Astrocyte of the spinal cord (primary cell): ENCODE data around the gene SSH2.
A peak's percentile ranks its signal among the peaks of the same experiment; 100 is the strongest.

Experiments used
- DNase-seq: peaks from one replicate; pipeline ENCODE4 v3.0.0; 2011; ENCODE audit warnings: low read depth, low spot score
- H3K4me3 ChIP-seq: 2 replicates; pipeline ENCODE4 v1.5.1; 2011; ENCODE audit warnings: low read depth, mild to moderate bottlenecking, low read length, moderate library complexity
- in situ Hi-C: cut with HindIII; loops from 2 replicates; pipeline ENCODE4 v1.10.0; 2017; ENCODE audit warnings: low sequenced_read_pairs
- TF ChIP-seq, protein P1 (sequence below): IDR thresholded peaks from 2 replicates; pipeline ENCODE4 v1.5.1; 2012; ENCODE audit warnings: low read depth, mild to moderate bottlenecking, low read length, inconsistent platforms

The SSH2 gene

DNA sequence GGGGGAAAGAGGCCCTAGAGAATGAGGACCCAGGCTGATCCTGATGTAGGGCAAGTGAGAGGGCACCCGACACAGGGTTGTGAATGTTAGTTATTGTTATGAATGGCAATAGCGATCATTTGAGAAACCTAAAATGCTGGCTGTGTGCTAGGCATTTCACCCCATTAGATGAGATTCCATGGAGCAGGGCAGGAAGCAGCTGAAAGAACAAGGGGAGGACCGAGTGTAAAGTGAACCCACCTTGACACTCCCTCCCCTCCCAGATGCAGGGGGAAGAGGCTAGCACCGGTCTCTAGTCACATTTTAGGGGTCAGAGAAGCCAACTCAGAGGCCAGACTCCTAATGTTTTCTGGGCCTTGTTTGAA, 306.8 kb downstream of the SSH2 start:
- no peak for DNase-seq
- in situ Hi-C loops = no loop called here
- TF ChIP-seq, protein P1, sequence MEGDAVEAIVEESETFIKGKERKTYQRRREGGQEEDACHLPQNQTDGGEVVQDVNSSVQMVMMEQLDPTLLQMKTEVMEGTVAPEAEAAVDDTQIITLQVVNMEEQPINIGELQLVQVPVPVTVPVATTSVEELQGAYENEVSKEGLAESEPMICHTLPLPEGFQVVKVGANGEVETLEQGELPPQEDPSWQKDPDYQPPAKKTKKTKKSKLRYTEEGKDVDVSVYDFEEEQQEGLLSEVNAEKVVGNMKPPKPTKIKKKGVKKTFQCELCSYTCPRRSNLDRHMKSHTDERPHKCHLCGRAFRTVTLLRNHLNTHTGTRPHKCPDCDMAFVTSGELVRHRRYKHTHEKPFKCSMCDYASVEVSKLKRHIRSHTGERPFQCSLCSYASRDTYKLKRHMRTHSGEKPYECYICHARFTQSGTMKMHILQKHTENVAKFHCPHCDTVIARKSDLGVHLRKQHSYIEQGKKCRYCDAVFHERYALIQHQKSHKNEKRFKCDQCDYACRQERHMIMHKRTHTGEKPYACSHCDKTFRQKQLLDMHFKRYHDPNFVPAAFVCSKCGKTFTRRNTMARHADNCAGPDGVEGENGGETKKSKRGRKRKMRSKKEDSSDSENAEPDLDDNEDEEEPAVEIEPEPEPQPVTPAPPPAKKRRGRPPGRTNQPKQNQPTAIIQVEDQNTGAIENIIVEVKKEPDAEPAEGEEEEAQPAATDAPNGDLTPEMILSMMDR = no peak
- no peak overlapping the region for H3K4me3 ChIP-seq

DNA sequence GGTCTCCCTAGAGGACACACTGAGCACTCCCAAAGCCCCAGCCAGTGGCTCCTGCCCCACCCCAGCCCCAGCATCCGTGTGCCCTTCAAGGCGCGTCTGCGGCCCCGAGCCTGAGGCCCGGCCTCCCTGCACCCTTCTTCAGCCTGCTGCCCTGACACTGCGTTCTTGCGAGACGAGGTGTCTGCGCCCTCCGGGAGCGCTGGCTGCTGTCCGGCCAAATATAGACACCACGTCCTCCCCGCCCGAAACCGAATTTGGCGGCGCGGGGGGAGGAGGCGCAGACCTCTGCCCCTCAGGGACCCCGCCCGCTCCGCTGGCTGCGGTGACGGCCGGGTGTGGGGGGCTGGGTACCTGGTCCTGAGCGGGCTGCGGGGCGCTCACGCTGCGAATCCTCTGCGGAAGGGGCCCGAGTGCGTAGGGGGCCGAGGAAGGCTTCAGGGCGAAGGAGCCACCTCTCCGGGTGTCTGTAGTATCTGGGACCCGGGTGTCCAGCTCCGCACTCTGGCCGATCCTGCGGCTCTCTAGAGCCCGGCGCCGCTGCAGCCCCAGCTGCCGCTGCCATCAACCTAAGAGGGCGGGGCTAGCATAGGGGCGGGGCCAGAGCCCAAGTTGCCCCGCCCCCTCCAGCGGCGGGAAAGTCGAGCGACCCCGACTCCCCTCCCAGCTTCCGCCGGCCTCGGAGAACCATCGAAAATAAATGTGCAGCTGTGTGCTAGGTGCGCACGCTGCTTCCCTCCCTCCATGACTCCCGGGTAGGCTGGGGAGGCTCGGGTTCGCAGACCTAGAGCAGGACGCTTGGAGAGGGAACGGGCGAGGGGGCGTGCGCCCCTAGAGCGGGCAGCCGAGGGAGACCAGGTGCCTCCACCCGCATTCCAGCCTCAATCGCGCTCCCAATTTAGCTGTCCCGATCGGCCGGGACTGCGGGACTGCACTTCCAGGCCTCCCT, 307.4 kb downstream of the SSH2 start, which contains the start of gene CORO6:
CORO6 (minus strand) TSS at position 576 of the 946 bp plus-strand sequence. CDS start 1,491 bp downstream, outside the sequence.
- peak within 1 kb of the TSS; percentile 59 for H3K4me3 ChIP-seq
- in situ Hi-C loops = no loop called here
- TF ChIP-seq, protein P1 = no peak
- DNase-seq = peak; percentile 32

DNA sequence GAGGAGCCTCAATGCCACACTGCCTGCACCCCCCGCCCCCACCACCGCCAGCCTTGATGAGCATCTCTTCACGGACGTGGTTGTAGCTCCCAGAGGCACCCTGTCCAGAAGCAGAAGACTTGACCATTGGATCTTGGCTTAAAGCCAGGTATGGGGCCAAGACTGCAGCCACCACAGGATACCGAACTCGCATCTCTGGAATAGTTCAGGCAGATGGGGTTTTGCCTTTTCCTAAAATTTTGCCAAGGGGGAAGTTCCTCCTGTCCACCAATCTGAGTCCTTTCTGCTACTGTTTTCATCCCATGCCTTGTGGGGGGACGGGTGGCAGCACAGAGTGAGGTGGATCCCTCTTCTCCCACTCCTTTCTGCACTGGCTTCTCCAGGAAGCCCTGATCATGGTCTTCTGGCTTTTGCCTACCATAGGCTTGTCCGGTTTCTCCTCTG, 308.3 kb downstream of the SSH2 start:
- no peak for DNase-seq
- TF ChIP-seq, protein P1 = no peak
- in situ Hi-C loops = no loop called here
- H3K4me3 ChIP-seq = no peak overlapping the region

DNA sequence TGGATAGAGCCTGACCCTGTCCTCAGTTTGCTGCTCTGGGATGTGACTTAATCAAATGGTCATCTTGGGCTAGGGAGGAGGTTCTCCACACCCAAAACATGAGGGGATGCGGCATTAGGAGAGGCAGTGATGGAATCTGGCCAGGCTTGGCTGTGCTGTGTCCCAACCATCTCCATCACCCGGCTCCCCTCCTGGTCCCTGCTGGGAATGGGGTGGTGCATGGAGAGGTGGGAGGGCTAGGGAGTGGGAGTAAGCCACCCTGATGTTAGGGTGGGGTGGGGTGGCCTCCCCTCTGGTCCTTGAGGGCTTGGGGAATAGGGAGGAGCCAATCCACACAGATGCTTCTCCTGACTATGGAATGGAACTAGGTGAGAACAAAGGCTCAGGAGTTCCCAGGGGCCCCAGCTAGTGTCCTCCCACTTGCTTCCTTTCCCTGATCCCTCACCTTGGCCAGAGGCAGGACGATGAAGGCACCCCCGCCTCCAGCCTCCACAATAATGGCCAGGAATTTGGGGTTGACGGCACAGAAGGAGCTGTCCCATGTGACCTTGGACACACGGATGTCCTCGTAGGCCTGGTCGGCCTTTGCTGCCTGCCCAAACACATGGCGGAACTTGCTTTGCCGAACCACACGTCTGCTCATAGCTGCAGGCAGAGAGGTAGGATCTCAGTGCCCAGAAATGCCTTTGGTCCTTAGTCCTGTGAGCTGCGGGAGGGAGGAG, 309.1 kb downstream of the SSH2 start:
- DNase-seq = no peak
- in situ Hi-C loops = no loop called here
- H3K4me3 ChIP-seq = no peak overlapping the region
- TF ChIP-seq, protein P1 = no peak

DNA sequence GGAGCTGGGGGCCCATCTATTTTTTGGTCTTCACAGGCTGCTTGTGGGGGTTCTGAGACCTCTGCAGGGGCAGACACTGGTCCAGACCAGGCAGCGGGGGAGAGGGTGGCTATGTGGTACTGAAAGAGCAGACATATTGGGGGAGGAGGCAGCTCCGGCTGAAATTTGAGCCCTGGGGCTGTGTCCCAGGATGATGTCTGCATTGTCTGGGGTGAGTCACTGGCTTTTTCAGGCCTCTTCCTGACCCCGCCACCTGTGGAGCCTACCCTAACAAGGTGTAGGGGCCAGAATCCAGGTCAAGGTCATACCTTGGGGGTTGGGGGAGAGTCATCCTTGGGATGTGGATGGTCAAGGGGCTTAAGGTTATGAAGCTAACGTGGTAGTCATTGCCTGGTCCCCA, 309.8 kb downstream of the SSH2 start:
- TF ChIP-seq, protein P1 = no peak
- H3K4me3 ChIP-seq = no peak overlapping the region
- peak; percentile 29 for DNase-seq
- in situ Hi-C loops = no loop called here

DNA sequence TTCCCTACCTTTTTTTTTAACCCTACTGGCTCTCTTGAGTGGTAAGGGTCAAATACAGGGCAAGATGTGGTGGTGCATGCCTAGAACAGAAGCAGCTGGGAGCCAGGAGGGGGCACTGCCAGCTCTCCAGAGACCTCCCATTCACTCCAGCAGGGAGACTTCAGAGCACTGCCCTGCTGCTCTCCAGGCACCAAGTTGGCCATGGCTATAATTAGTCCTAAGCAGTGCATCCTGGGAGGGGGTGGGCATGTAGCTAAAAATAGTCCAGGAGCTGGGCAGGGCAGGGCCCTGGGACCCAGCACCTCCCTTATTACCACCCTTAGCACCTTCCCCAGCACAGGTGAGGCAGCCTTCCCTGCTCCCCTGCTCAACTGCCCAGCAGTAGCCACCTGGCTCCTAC, 310.8 kb downstream of the SSH2 start:
- DNase-seq = peak; percentile 29
- in situ Hi-C loops = no loop called here
- H3K4me3 ChIP-seq = no peak overlapping the region
- TF ChIP-seq, protein P1 = peak; percentile 41
